ENCODE results near the gene PHLDA3. TPM values are rescaled to one million over a fixed set of nuclear protein-coding genes. Genes with fewer than 3 reads are reported as not detected.

The PHLDA3 gene
- total RNA-seq, 5 donors from 2014 or later (not counting 1 experiment from before 2014, with no cell fraction given) = 0.83 to 5.8 (median 3.6) TPM

GRCh38 chr1:201426479-201427310, 42.3 kb downstream of the PHLDA3 start:
- H3K4me1 Mint-ChIP-seq = no peaks in the 10 kb centered on the region
- 75% methylated on average over 3 of the region's 15 CpGs for WGBS (ENCODE audit: insufficient coverage)
- CTCF ChIA-PET = interaction anchor here in 1 of 2 donors (0.6 kb wide), 1 partner anchor 9 kb away, joined by 3 read pairs; no protein-coding TSS in a partner anchor

GRCh38 chr1:201424146-201424545, 44.8 kb downstream of the PHLDA3 start:
- Mint-ChIP-seq H3K9me3 (no peaks in the 10 kb centered on the region), H3K4me1 (no peaks in the 10 kb centered on the region), H3K27me3 (peaks cover 3 to 4% of the 10 kb centered on the region in 2 donors), H3K4me3 (no peak overlapping the region), H3K27ac (no peak overlapping the region), H3K36me3 (no peaks in the 10 kb centered on the region)
- H3K4me3 ChIP-seq (ENCODE audit: control insufficient read depth in 1 of 2, extremely low read depth in 1 of 2, low read length in 1 of 2) = no peak overlapping the region
- ChIA-PET POLR2A (no interaction called here), CTCF (no interaction called here)
- no peaks in the 10 kb centered on the region for H3K4me1 ChIP-seq (ENCODE audit: control insufficient read depth in 1 of 2, extremely low read depth in 1 of 2, insufficient read depth in 2 of 2, low read length in 2 of 2)
- no peak overlapping the region for H3K27ac ChIP-seq (ENCODE audit: low read length)
- H3K36me3 ChIP-seq (ENCODE audit: control insufficient read depth in 2 of 2, extremely low read depth in 1 of 2, insufficient read depth in 1 of 2, low read length in 1 of 2) = no peaks in the 10 kb centered on the region
- DNase-seq (no peak), ATAC-seq (replicated peaks in 1 of 4) (no peak)
- 79% methylated on average over 2 of the region's 2 CpGs for WGBS (ENCODE audit: insufficient coverage)
- H3K9me3 ChIP-seq = no peaks in the 10 kb centered on the region
- peaks cover 0 to 27% of the 10 kb centered on the region in 2 experiments for H3K27me3 ChIP-seq (replicated peaks in 1 of 2; ENCODE audit: control insufficient read depth in 2 of 2, extremely low read depth in 1 of 2, insufficient read depth in 2 of 2, low read length in 1 of 2)

More at GRCh38 chr1:201426479-201427310, 42.3 kb downstream of the PHLDA3 start:
- H3K4me1 ChIP-seq (ENCODE audit: control insufficient read depth in 1 of 2, extremely low read depth in 1 of 2, insufficient read depth in 2 of 2, low read length in 2 of 2) = no peaks in the 10 kb centered on the region
- H3K4me3 Mint-ChIP-seq = no peak overlapping the region
- no peak overlapping the region for H3K27ac Mint-ChIP-seq
- H3K36me3 ChIP-seq (ENCODE audit: control insufficient read depth in 2 of 2, extremely low read depth in 1 of 2, insufficient read depth in 1 of 2, low read length in 1 of 2) = no peaks in the 10 kb centered on the region
- H3K27me3 ChIP-seq (replicated peaks in 1 of 2; ENCODE audit: control insufficient read depth in 2 of 2, extremely low read depth in 1 of 2, insufficient read depth in 2 of 2, low read length in 1 of 2) = peaks cover 0 to 39% of the 10 kb centered on the region in 2 experiments
- DNase-seq = no peak
- H3K9me3 Mint-ChIP-seq = no peaks in the 10 kb centered on the region
- H3K4me3 ChIP-seq (ENCODE audit: control insufficient read depth in 1 of 2, extremely low read depth in 1 of 2, low read length in 1 of 2) = no peak overlapping the region
- no peaks in the 10 kb centered on the region for H3K36me3 Mint-ChIP-seq
- ATAC-seq (replicated peaks in 1 of 4) = no peak
- H3K27me3 Mint-ChIP-seq = peaks cover 0 to 14% of the 10 kb centered on the region in 2 donors
- POLR2A ChIA-PET = no interaction called here
- no peak overlapping the region for H3K27ac ChIP-seq (ENCODE audit: low read length)
- H3K9me3 ChIP-seq = no peaks in the 10 kb centered on the region

GRCh38 chr1:201423655-201424054, 45.3 kb downstream of the PHLDA3 start:
- ATAC-seq (replicated peaks in 1 of 4) (no peak), DNase-seq (no peak)
- WGBS (ENCODE audit: insufficient coverage) = 94% methylated on average over 4 of the region's 6 CpGs
- Mint-ChIP-seq H3K36me3 (no peaks in the 10 kb centered on the region), H3K9me3 (no peaks in the 10 kb centered on the region), H3K27me3 (peaks cover 0 to 7% of the 10 kb centered on the region in 2 donors), H3K27ac (no peak overlapping the region), H3K4me3 (no peak overlapping the region), H3K4me1 (no peaks in the 10 kb centered on the region)
- CTCF ChIA-PET = no interaction called here
- no peaks in the 10 kb centered on the region for H3K36me3 ChIP-seq (ENCODE audit: control insufficient read depth in 2 of 2, extremely low read depth in 1 of 2, insufficient read depth in 1 of 2, low read length in 1 of 2)
- H3K4me3 ChIP-seq (ENCODE audit: control insufficient read depth in 1 of 2, extremely low read depth in 1 of 2, low read length in 1 of 2) = no peak overlapping the region
- H3K27ac ChIP-seq (ENCODE audit: low read length) = no peak overlapping the region
- POLR2A ChIA-PET = no interaction called here
- no peaks in the 10 kb centered on the region for H3K4me1 ChIP-seq (ENCODE audit: control insufficient read depth in 1 of 2, extremely low read depth in 1 of 2, insufficient read depth in 2 of 2, low read length in 2 of 2)
- no peaks in the 10 kb centered on the region for H3K9me3 ChIP-seq
- H3K27me3 ChIP-seq (replicated peaks in 1 of 2; ENCODE audit: control insufficient read depth in 2 of 2, extremely low read depth in 1 of 2, insufficient read depth in 2 of 2, low read length in 1 of 2) = peaks cover 0 to 26% of the 10 kb centered on the region in 2 experiments

GRCh38 chr1:201422436-201423030, 46.5 kb downstream of the PHLDA3 start:
- Histone ChIP-seq H3K9me3 (no peaks in the 10 kb centered on the region), H3K4me3 (ENCODE audit: control insufficient read depth in 1 of 2, extremely low read depth in 1 of 2, low read length in 1 of 2) (no peak overlapping the region), H3K27me3 (replicated peaks in 1 of 2; ENCODE audit: control insufficient read depth in 2 of 2, extremely low read depth in 1 of 2, insufficient read depth in 2 of 2, low read length in 1 of 2) (peaks cover 0 to 24% of the 10 kb centered on the region in 2 experiments), H3K36me3 (ENCODE audit: control insufficient read depth in 2 of 2, extremely low read depth in 1 of 2, insufficient read depth in 1 of 2, low read length in 1 of 2) (no peaks in the 10 kb centered on the region), H3K4me1 (ENCODE audit: control insufficient read depth in 1 of 2, extremely low read depth in 1 of 2, insufficient read depth in 2 of 2, low read length in 2 of 2) (no peaks in the 10 kb centered on the region), H3K27ac (ENCODE audit: low read length) (no peak overlapping the region)
- Mint-ChIP-seq H3K36me3 (no peaks in the 10 kb centered on the region), H3K4me3 (no peak overlapping the region), H3K4me1 (no peaks in the 10 kb centered on the region), H3K9me3 (no peaks in the 10 kb centered on the region), H3K27me3 (peaks cover 4 to 7% of the 10 kb centered on the region in 2 donors), H3K27ac (no peak overlapping the region)
- 80% methylated on average over 2 of the region's 6 CpGs for WGBS (ENCODE audit: insufficient coverage)
- DNase-seq (no peak), ATAC-seq (replicated peaks in 1 of 4) (no peak)
- POLR2A ChIA-PET = no interaction called here
- CTCF ChIA-PET = no interaction called here

GRCh38 chr1:201422026-201422425, 47.0 kb downstream of the PHLDA3 start:
- 57% methylated on average over 3 of the region's 3 CpGs for WGBS (ENCODE audit: insufficient coverage)
- no peak overlapping the region for H3K4me3 Mint-ChIP-seq

GRCh38 chr1:201421041-201421440, 47.9 kb downstream of the PHLDA3 start:
- Mint-ChIP-seq H3K27ac (no peak overlapping the region), H3K36me3 (no peaks in the 10 kb centered on the region), H3K4me3 (no peak overlapping the region), H3K4me1 (no peaks in the 10 kb centered on the region), H3K9me3 (no peaks in the 10 kb centered on the region), H3K27me3 (peaks cover 7 to 12% of the 10 kb centered on the region in 2 donors)
- Histone ChIP-seq H3K27ac (ENCODE audit: low read length) (no peak overlapping the region), H3K27me3 (replicated peaks in 1 of 2; ENCODE audit: control insufficient read depth in 2 of 2, extremely low read depth in 1 of 2, insufficient read depth in 2 of 2, low read length in 1 of 2) (peaks cover 0 to 19% of the 10 kb centered on the region in 2 experiments), H3K9me3 (no peaks in the 10 kb centered on the region), H3K4me3 (ENCODE audit: control insufficient read depth in 1 of 2, extremely low read depth in 1 of 2, low read length in 1 of 2) (no peak overlapping the region), H3K36me3 (ENCODE audit: control insufficient read depth in 2 of 2, extremely low read depth in 1 of 2, insufficient read depth in 1 of 2, low read length in 1 of 2) (no peaks in the 10 kb centered on the region), H3K4me1 (ENCODE audit: control insufficient read depth in 1 of 2, extremely low read depth in 1 of 2, insufficient read depth in 2 of 2, low read length in 2 of 2) (no peaks in the 10 kb centered on the region)
- WGBS (ENCODE audit: insufficient coverage) = 85% methylated on average over 7 of the region's 8 CpGs
- DNase-seq (no peak), ATAC-seq (replicated peaks in 1 of 4) (no peak)
- ChIA-PET CTCF (no interaction called here), POLR2A (no interaction called here)

More at GRCh38 chr1:201422026-201422425, 47.0 kb downstream of the PHLDA3 start:
- Mint-ChIP-seq H3K9me3 (no peaks in the 10 kb centered on the region), H3K27me3 (peaks cover 7% of the 10 kb centered on the region in 2 donors), H3K4me1 (no peaks in the 10 kb centered on the region), H3K36me3 (no peaks in the 10 kb centered on the region), H3K27ac (no peak overlapping the region)
- Histone ChIP-seq H3K4me1 (ENCODE audit: control insufficient read depth in 1 of 2, extremely low read depth in 1 of 2, insufficient read depth in 2 of 2, low read length in 2 of 2) (no peaks in the 10 kb centered on the region), H3K36me3 (ENCODE audit: control insufficient read depth in 2 of 2, extremely low read depth in 1 of 2, insufficient read depth in 1 of 2, low read length in 1 of 2) (no peaks in the 10 kb centered on the region), H3K27me3 (replicated peaks in 1 of 2; ENCODE audit: control insufficient read depth in 2 of 2, extremely low read depth in 1 of 2, insufficient read depth in 2 of 2, low read length in 1 of 2) (peaks cover 0 to 23% of the 10 kb centered on the region in 2 experiments), H3K27ac (ENCODE audit: low read length) (no peak overlapping the region), H3K9me3 (no peaks in the 10 kb centered on the region), H3K4me3 (ENCODE audit: control insufficient read depth in 1 of 2, extremely low read depth in 1 of 2, low read length in 1 of 2) (no peak overlapping the region)
- ATAC-seq (replicated peaks in 1 of 4) = no peak
- CTCF ChIA-PET = no interaction called here
- POLR2A ChIA-PET = no interaction called here
- DNase-seq = no peak
